NCI-H2171 (cell line): Measurements from ENCODE around the gene ADAM15.

Source experiments
- DNase-seq: peaks from one replicate; lab custom pipeline; 2025; lab: John Stamatoyannopoulos, UW

ADAM15 gene

GRCh38 chr1:155050560-155051341, at the start of gene ADAM15:
TSS of gene ADAM15 (plus strand) at chr1:155051316. CDS start at chr1:155051387, 71 bp downstream.
- peak; percentile 54 for DNase-seq

- DNase-seq, result peak; percentile 49
These were observed 49.8 kb upstream of the ADAM15 start for GRCh38 chr1:155001425-155001674.

DNA sequence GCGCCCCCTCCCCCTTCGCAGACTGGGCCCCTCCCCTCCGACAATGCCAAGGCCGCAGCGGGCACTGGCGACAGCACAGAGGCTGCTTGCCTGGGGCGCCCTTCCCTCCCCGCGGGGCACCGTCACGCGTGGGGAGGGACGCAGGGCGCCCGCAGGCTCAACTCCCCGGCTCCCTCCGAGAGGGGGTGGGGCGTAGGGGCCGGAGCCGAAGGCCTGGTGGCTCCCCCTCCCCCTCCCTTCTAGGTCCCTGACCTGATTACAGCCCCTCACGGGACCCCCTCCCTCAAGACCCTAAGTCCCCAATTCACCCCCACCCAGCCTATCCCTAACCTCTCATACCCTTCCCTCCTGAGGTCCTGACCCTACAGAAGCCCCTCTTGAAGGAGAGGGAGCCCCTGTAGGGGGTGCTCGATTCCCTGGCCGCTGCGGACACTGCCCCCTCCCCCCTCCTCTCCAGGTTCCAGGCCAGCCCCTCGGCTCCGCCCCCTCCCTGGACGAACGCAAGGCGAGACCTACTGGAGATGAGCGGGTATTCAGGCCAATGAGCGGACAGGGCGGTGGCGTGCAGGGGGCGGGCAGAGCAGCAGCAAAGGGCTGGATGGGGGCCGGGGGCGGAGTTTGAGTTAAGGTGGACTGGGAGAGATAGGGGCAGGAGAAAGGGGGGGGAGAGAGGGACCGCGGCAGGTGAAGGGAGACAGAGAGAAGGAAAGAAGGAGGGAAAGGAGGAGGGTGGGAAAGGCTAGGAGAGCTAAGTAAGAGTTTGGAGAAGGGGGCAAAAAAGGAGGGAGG, 49.2 kb upstream of the ADAM15 start:
- peak; percentile 96 for DNase-seq

DNA sequence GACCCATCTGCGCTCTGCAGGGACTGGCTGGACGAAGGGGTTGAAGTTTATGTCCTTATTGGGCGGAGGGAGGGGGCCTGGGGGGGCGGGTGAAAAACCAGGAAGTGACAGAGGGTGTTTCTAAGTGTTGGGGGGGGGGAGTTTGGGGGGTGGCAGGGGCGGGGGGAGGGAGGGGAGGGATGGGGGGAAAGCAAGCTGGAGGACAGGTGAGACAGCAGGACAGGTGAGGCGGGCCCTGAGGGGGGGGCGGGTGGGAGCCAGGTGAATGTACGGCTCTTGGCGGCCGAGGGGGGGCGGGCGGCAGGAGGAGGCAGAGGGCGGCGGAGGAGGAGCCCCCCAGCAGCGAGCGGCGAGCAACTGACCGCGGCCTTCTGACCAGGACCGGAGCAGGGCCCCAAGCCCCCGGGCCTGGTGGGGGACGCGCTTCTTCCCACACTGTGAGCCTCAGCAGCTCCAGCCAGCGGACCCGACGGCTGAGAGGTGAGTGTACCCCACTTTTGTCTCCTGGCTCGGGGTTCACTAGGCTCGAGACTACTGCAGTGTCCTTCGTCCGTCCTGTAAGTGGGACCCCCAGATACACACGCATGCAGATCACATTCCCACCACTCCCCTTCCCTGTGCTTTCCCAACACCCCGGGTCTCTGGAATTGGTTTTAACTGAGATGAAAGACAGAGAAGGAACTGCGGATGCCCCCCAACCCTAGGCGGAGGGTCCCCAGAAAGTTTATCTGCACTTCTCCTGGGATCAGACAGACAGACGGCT, 48.5 kb upstream of the ADAM15 start, which contains the start of gene ZBTB7B:
Gene ZBTB7B (plus strand): TSS at position 339 of the 763 bp plus-strand sequence. CDS start 11,859 bp downstream, outside the sequence.
- no peak for DNase-seq

GRCh38 chr1:155003227-155003765, 47.8 kb upstream of the ADAM15 start:
- no peak for DNase-seq

DNA sequence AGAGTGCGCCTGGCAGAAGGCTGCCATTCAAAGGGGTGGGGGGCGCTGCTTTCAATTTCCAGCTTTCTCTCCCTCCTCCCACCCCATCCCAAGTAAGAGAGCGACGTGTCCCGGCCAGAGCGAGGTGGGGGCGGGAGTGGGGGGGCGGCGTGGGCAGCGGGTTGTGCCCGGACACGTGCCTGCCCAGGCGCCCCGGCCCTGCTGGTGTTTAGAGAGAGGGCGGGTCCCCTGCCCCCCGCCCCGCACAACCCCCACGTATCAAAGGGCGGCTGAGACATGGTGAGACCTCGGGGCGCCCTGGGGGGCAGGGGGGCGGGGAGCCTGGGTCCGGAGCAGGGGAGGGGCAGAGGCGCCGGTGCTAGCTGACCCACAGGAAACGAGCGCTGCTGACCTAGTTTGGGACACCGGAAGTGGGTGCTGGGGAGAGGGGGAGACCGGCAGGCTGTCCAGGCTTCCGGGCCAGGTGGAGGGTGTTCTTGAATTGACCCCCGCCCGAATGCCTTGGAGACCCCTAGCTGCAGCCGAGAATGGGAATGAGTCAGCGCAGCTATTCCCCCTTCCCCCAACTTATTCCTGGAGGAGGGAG, 47.3 kb upstream of the ADAM15 start:
- DNase-seq, result no peak

GRCh38 chr1:155004352-155005075, 46.6 kb upstream of the ADAM15 start:
- no peak for DNase-seq

DNA sequence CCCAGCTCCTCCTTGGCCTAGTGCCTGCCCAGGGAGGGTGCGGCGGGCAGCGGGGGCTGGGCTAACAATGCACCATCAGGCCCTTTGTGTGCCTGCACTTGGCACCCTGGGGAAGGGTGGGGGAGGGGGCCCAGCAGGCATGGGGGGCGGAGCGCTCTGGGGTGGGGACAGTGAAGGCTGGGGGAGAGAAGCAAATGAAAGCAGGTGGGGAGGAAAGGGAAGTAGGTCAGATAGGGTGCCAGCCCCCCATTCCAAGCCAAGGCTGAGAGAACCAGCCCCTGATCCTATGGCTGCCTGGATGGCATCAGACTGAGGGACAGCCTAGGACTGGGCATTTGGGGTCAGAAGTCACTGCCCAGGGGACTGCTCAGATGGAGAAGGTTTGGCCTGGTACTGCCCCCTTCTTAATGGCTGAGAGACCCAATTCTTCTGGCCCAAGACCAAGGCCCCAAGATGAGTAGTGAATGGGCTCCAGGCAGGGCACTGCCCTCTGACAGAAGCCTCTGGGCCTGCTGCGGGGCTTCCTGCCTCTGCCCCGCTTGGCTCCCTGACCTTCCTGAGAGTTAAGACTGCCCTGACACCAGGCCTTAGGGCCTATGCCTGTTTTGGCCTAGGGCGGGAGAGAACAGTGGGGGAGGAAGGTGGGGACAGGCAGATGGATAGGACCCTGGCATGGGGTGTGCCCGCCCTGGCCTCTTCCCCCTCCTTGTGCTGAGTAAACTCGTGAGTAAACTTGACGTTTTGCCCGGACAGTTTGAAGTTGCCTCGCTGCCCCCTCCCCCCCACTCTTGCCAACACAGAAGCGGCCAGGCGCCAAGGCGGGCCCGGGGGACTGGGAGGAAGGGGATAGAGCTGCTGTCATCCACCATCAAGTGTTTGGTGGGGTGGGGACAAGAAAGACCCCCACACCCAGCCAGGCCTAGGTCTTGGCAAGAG, 45.8 kb upstream of the ADAM15 start:
- no peak for DNase-seq

- DNase-seq, result peak; percentile 20
These were observed 44.5 kb upstream of the ADAM15 start for GRCh38 chr1:155006601-155007101.

DNA sequence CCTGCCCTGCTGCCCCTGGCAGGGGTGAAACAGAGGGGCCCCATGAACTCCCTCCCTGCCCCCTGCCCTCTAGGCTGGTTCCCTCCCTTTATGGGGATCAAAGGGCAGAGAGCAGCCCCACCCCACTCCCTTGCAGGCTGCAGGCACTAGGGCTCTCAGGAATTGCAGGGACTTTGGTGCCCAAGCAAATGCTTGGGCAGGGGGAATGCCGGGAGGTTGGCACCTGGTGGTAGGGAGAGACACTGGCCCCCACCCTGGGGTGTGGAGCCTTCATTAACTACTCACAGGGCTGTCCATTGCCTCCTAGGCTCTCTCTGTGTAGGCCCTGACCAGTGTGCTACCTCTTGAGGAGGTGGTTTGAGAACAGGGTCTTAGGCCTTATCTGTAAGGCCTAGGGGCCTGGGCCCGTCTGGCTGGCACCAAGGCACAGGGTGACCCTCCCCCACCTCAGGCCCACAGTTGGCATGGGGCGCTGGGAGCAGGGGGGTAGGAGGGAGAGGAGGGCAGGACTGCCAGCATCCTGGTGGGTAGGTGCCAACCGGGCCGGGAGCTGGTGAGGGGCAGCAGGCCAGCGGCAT, 43.8 kb upstream of the ADAM15 start:
- DNase-seq, result no peak

GRCh38 chr1:155008015-155008941, 42.8 kb upstream of the ADAM15 start:
- no peak for DNase-seq

DNA sequence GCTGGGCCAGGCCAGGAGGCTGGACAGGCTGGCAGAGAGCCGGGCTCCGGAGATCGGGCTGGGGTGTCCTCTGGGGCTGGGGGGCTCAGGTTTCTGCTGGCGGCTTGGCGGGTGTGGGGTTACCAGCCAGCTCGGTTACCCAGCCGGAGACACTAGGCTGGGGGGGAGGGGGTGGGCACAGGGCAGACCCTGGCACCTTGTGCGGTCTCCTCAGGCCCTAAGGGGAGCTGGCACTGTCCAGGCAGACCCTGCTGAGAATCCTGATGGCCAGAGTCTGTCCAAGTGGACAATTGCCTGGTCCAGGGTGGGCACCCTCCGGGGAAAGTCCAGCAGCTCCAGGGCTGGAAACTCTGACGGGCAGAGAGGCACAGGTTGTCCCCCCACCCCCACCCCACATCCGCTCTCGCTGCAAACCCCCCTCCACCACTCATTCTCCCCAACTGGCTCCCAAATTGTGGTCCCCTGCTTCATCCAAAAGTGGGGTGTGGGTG, 41.9 kb upstream of the ADAM15 start:
- DNase-seq, result no peak

GRCh38 chr1:155009742-155010141, 41.4 kb upstream of the ADAM15 start:
- no peak for DNase-seq

DNA sequence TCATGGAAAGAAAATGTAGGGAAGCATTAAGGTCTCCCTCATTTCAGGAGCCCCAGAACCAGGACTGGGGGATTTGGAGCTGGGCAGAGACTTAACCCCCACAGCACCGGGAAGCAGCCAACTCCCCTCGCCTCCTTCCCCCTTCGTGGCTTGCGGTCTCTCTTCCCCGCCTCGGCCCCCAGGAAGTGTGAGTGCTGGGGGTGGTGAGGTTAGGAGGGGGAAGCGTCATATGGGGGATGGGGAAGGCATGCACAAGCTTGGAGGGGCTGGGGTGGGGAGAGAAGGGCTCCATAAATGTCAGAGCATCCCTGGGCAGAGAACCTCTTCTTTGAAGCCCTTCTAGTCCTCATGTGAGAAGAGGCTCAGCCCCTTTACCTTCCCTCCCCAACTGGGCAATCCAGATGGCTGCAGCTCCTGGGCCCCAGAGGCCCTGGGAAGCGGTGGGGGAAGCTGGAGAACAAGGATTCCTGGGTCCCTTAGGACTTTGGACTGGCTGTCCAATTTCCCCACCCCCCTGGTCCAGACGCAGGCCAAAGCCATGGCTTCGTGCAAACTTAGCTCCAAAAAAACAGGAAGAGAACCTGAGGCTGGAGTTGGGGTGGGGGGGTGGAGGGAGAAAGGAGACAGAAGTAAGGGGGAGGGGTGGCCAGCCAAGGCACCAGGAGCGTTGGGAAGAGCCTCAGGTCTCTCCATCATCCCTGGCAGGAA, 40.8 kb upstream of the ADAM15 start:
- DNase-seq, result no peak

DNA sequence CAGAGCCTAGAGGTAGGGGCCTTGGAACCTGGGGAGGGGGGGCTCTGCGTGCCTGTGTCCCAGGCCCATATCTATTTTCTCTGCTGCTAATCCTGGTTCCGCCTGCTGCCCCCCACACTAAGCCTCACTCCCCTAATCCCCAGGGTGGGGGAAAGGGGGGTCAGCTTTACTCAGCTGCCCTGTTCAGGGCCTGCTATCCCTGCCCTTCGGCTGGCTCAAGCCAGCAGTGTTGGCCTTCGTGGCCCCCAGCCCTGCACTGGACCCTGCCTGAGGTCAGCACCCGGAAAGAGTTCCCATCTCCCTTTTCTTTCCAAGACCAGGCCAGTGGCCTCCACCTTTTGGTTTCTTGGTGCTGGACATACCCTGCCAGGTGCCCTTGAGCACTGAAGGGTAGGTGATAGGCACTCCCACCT, 40.1 kb upstream of the ADAM15 start:
- DNase-seq, result no peak

GRCh38 chr1:155011437-155012025, 39.6 kb upstream of the ADAM15 start:
- no peak for DNase-seq

GRCh38 chr1:155012026-155012546, 39.0 kb upstream of the ADAM15 start:
- DNase-seq, result peak; percentile 85
